Sigmoid colon (tissue), 7 donors: ENCODE data around the gene SERPINA9. TPM values are rescaled to one million over a fixed set of nuclear protein-coding genes. Genes with fewer than 3 reads are reported as not detected.

Experiments
- DNase-seq: peaks from one replicate; pipeline ENCODE4 v3.0.0-alpha.2; 2019
- H3K27ac ChIP-seq, 4 donors: fragments of 200-600 bp; sonication (generic); one replicate each; pipeline ENCODE4 v1.5.1; 2016 to 2019; ENCODE audit warnings: mild to moderate bottlenecking in 1 of 4
- H3K27me3 ChIP-seq, 3 donors: fragments of 200-600 bp; sonication (generic); one replicate each; pipeline ENCODE4 v1.5.1; 2019; ENCODE audit warnings: mild to moderate bottlenecking in 1 of 3
- H3K36me3 ChIP-seq, 4 donors: fragments of 200-600 bp; sonication (generic); one replicate each; pipeline ENCODE4 v1.5.1; 2016 to 2019
- H3K4me1 ChIP-seq, 4 donors: fragments of 200-600 bp; sonication (generic); one replicate each; pipeline ENCODE4 v1.5.1; 2017 to 2019
- H3K4me3 ChIP-seq, 4 donors: fragments of 200-600 bp; sonication (generic); one replicate each; pipeline ENCODE4 v1.5.1; 2017 to 2019; ENCODE audit warnings: mild to moderate bottlenecking in 2 of 4, moderate library complexity in 1 of 4
- H3K9me3 ChIP-seq, 4 donors: fragments of 200-600 bp in 3 of 4; sonication (generic) in 3 of 4; one replicate each; pipeline versions ENCODE4 v1.5.1 to v1.6.1; 2013 to 2019
- CTCF ChIP-seq, 4 experiments: fragments of 450-650 bp in 3 of 4; fragments of 200-600 bp in 1 of 4; IDR thresholded peaks; one replicate each; pipeline ENCODE4 v1.5.1; 2016 to 2019; ENCODE audit warnings: antibody characterized with exemption in 4 of 4, mild to moderate bottlenecking in 3 of 4, moderate library complexity in 2 of 4
- EP300 ChIP-seq, 4 donors: sonication (generic); formaldehyde crosslinking; IDR thresholded peaks; one replicate each; pipeline ENCODE4 v1.6.1; 2017; ENCODE audit warnings: antibody characterized with exemption in 4 of 4
- POLR2A ChIP-seq, 2 donors: fragments of 450-650 bp; IDR thresholded peaks; one replicate each; pipeline ENCODE4 v1.6.1; 2016; ENCODE audit warnings: antibody characterized with exemption in 2 of 2, mild to moderate bottlenecking in 2 of 2, moderate library complexity in 2 of 2
- POLR2AphosphoS5 ChIP-seq, 4 donors: sonication (generic); formaldehyde crosslinking; IDR thresholded peaks; one replicate each; pipeline ENCODE4 v1.6.1; 2017; ENCODE audit warnings: antibody characterized with exemption in 4 of 4
- WGBS, 2 donors: extraction: QIAGEN DNeasy Blood & Tissue Kit; methylation state at CpG; one replicate each; pipeline ENCODE4 v1.1.7; 2013; 5-methylcytosine and 5-hydroxymethylcytosine counted together
- intact Hi-C: fragments of 100-400 bp; cut with DNase I; formaldehyde crosslinking; loops from one replicate; pipeline ENCODE4 v1.15.1; 2023
- polyA plus RNA-seq, 3 donors: library from polyadenylated mRNA; stranded (reverse); fragments of 200-250 nt; gene quantifications; one replicate each; pipeline ENCODE4 v1.2.3, GENCODE V29; 2013
- total RNA-seq, 4 donors: library from RNA; depleted of rRNA; stranded (reverse); fragments of >200 nt; gene quantifications; one replicate each; pipeline ENCODE4 v1.1.0, GENCODE V29; 2016
- donor health status: healthy with polysubstance abuse.
- donor health status: Bipolar disorder and iron deficiency.
- donor health status: healthy.

SERPINA9 gene
- total and polyA plus RNA-seq, 7 donors = 0.80 TPM; not detected in 6

DNA sequence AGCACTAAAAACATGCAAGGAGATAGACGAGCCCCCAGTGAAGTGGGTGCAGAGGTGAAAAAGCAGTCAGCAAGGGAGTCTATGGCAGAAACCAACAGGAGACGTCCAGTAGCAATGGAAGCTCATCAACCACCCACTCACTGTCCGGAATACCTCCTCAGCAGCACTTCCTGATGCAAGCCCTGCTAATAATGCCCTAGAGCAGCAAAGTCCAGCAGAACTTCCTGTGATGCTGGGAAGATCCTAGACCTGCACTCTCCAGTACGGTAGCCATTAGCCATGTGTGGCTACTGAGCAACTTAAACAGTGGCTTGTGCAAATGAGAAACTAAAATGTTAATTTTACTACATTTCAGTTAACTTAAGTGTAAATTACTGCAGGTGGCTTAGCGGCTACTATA, 11.0 kb downstream of the SERPINA9 start:
- TF ChIP-seq EP300 (IDR thresholded peaks at IDR 0.05) (no peak), POLR2A (IDR thresholded peaks at IDR 0.05) (no peak), CTCF (IDR thresholded peaks at IDR 0.05) (no peak), POLR2AphosphoS5 (IDR thresholded peaks at IDR 0.05) (no peak)
- Histone ChIP-seq H3K27ac (no peak overlapping the region), H3K4me3 (no peak overlapping the region), H3K9me3 (peaks cover 0 to 8% (median 0%) of the 10 kb centered on the region in 4 donors), H3K36me3 (no peaks in the 10 kb centered on the region), H3K27me3 (no peaks in the 10 kb centered on the region), H3K4me1 (no peaks in the 10 kb centered on the region)
- 89 to 90% methylated on average over 5 of the region's 5 CpGs for WGBS, 2 donors
- intact Hi-C loops = no loop called here
- no peak for DNase-seq

- no peak overlapping the region for H3K4me3 ChIP-seq
- 86 to 94% methylated on average over 5 of the region's 5 CpGs for WGBS, 2 donors
- H3K9me3 ChIP-seq = peaks cover 0 to 8% (median 0%) of the 10 kb centered on the region in 4 donors
- no peaks in the 10 kb centered on the region for H3K4me1 ChIP-seq
- H3K27me3 ChIP-seq = no peaks in the 10 kb centered on the region
- no peaks in the 10 kb centered on the region for H3K36me3 ChIP-seq
- intact Hi-C loops = no loop called here
- no peak for TF ChIP-seq CTCF (IDR thresholded peaks at IDR 0.05)
- TF ChIP-seq POLR2A (IDR thresholded peaks at IDR 0.05) = no peak
- no peak for TF ChIP-seq EP300 (IDR thresholded peaks at IDR 0.05)
- no peak for TF ChIP-seq POLR2AphosphoS5 (IDR thresholded peaks at IDR 0.05)
- DNase-seq = no peak
- no peak overlapping the region for H3K27ac ChIP-seq
These were observed 11.7 kb downstream of the SERPINA9 start for GRCh38 chr14:94464290-94464689.

DNA sequence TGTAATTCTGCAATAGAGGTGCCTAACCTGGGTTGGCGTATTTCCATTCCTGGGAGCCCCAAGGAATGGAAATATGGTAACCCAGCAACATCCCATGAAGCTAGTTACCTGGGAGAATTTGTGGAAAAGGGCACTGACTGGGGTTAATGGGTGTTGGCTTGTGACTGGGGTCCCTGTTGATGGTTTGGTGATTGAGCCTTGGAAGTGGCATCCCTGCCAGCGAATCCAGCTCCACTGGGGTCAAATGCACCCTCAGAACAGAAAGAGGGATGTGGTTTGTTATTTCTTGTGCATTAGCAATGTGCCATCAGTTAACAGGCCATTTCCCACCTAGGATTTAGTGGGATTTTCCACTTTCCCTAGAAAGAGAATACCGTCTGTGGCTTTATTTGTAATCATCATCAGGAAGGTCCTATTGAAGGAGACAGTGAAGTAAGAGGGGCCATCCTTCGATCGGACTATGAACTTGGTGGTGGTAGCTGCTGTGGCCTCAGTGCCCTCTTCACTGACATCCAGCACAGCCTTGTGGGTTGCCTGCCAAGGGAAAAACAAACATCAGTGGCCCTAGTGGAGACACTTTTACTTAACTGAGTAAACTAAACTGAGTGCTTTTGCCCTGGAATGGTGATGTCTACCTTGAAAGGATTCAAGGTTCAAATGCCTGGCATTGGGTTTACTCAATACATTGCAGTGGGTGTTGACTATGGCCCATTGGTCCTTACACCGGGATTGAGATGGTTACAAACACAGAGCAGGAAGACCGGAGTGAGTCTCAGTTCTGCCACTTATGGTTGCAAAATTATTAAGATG, 13.0 kb downstream of the SERPINA9 start:
- intact Hi-C loops = no loop called here
- Histone ChIP-seq H3K36me3 (no peaks in the 10 kb centered on the region), H3K4me1 (no peaks in the 10 kb centered on the region), H3K27ac (no peak overlapping the region), H3K27me3 (no peaks in the 10 kb centered on the region), H3K4me3 (no peak overlapping the region), H3K9me3 (peaks cover 0 to 8% (median 0%) of the 10 kb centered on the region in 4 donors)
- WGBS, 2 donors = 90% methylated on average over 7 of the region's 7 CpGs
- DNase-seq = no peak
- no peak for TF ChIP-seq EP300 (IDR thresholded peaks at IDR 0.05)
- TF ChIP-seq CTCF (IDR thresholded peaks at IDR 0.05) = no peak
- no peak for TF ChIP-seq POLR2AphosphoS5 (IDR thresholded peaks at IDR 0.05)
- no peak for TF ChIP-seq POLR2A (IDR thresholded peaks at IDR 0.05)

GRCh38 chr14:94462219-94462551, 13.8 kb downstream of the SERPINA9 start:
- intact Hi-C loops = no loop called here
- Histone ChIP-seq H3K36me3 (no peaks in the 10 kb centered on the region), H3K27ac (no peak overlapping the region), H3K9me3 (peaks cover 0 to 8% (median 0%) of the 10 kb centered on the region in 4 donors), H3K27me3 (no peaks in the 10 kb centered on the region), H3K4me1 (no peaks in the 10 kb centered on the region), H3K4me3 (no peak overlapping the region)
- WGBS, 2 donors = 88 to 90% methylated on average over 6 of the region's 6 CpGs
- no peak for DNase-seq
- TF ChIP-seq POLR2AphosphoS5 (IDR thresholded peaks at IDR 0.05) (no peak), EP300 (IDR thresholded peaks at IDR 0.05) (no peak), POLR2A (IDR thresholded peaks at IDR 0.05) (no peak), CTCF (IDR thresholded peaks at IDR 0.05) (no peak)
